OCI-LY7 (cell line): ENCODE results near the gene NDRG2. TPM values are rescaled to one million over a fixed set of nuclear protein-coding genes. Genes with fewer than 3 reads are reported as not detected.

ENCODE experiments used
- BruUV-seq: library from RNA; stranded (reverse); fragments of 400-500 nt; replicated peaks from 2 replicates; lab custom pipeline; 2021; lab: Mats Ljungman, UMichigan
- CTCF ChIA-PET: fragments of 300-600 bp; sonication (Branson Sonifier 250); formaldehyde crosslinking; loops from one replicate; lab custom pipeline; 2022; ENCODE audit warnings: antibody characterized with exemption; ENCODE audit not compliant: unreplicated experiment; lab: Charles Lee
- POLR2A ChIA-PET: fragments of 300-600 bp; sonication (Branson Sonifier 250); formaldehyde crosslinking; loops from one replicate; lab custom pipeline; 2022; ENCODE audit warnings: antibody characterized with exemption; lab: Charles Lee
- DNase-seq: peaks from one replicate; pipeline ENCODE4 v3.0.0-alpha.2; 2015; ENCODE audit warnings: low spot score
- H2AFZ ChIP-seq: fragments of 200-600 bp; sonication (generic), shearing (Covaris generic); 2 replicates; pipeline ENCODE4 v1.6.1; 2014; ENCODE audit warnings: mild to moderate bottlenecking, antibody characterized with exemption, low read length, moderate library complexity
- H3K27ac ChIP-seq: fragments of 200-600 bp; sonication (generic); 2 replicates; pipeline ENCODE4 v1.5.1; 2014; ENCODE audit warnings: mixed run types, low read depth, mild to moderate bottlenecking, moderate library complexity, low read length, inconsistent platforms; ENCODE audit not compliant: poor library complexity, severe bottlenecking
- H3K36me3 ChIP-seq: fragments of 200-600 bp; sonication (generic); 2 replicates; pipeline ENCODE4 v1.6.1; 2014; ENCODE audit warnings: mild to moderate bottlenecking, antibody characterized with exemption, low read length, moderate library complexity, mixed read lengths; ENCODE audit not compliant: insufficient read depth
- H3K4me1 ChIP-seq: fragments of 200-600 bp; sonication (generic); 2 replicates; pipeline ENCODE4 v1.5.1; 2014; ENCODE audit warnings: mild to moderate bottlenecking, low read length; ENCODE audit not compliant: insufficient read depth, poor library complexity, severe bottlenecking
- H3K4me2 ChIP-seq: fragments of 200-600 bp; sonication (generic); 2 replicates; pipeline ENCODE4 v1.6.1; 2014; ENCODE audit warnings: mild to moderate bottlenecking, low read length
- H3K4me3 ChIP-seq: fragments of 200-600 bp; sonication (generic); 2 replicates; pipeline ENCODE4 v1.5.1; 2014; ENCODE audit warnings: mild to moderate bottlenecking, low read depth, low read length; ENCODE audit not compliant: poor library complexity, severe bottlenecking
- H3K79me2 ChIP-seq: fragments of 200-600 bp; sonication (generic); 2 replicates; pipeline ENCODE4 v1.6.1; 2016; ENCODE audit warnings: low read depth, mild to moderate bottlenecking, low read length, moderate library complexity, mixed read lengths; ENCODE audit not compliant: insufficient read depth
- H3K9me2 ChIP-seq: fragments of 200-600 bp; sonication (generic); 2 replicates; pipeline ENCODE4 v1.6.1; 2016; ENCODE audit warnings: mild to moderate bottlenecking, low read length, mixed read lengths; ENCODE audit not compliant: insufficient read depth
- H3K9me3 ChIP-seq: fragments of 200-600 bp; sonication (generic); 2 replicates; pipeline ENCODE4 v1.6.1; 2014; ENCODE audit warnings: mild to moderate bottlenecking, mixed run types, low read length, mixed read lengths
- H4K20me1 ChIP-seq: fragments of 200-600 bp; sonication (generic); 2 replicates; pipeline ENCODE4 v1.6.1; 2014; ENCODE audit warnings: mild to moderate bottlenecking, antibody characterized with exemption, low read length, moderate library complexity, mixed read lengths; ENCODE audit not compliant: insufficient read depth
- EZH2phosphoT487 ChIP-seq: fragments of 200-600 bp; sonication (generic); IDR thresholded peaks from 2 replicates; pipeline ENCODE4 v1.6.1; 2018; ENCODE audit warnings: low read depth, borderline replicate concordance, mild to moderate bottlenecking, mixed run types, antibody characterized with exemption, low read length, moderate library complexity, mixed read lengths
- intact Hi-C: fragments of 100-400 bp; cut with micrococcal nuclease; formaldehyde crosslinking; loops from one replicate; pipeline ENCODE4 v1.10.0; 2022; ENCODE audit not compliant: unreplicated experiment
- total RNA-seq, 2 experiments: library from RNA; depleted of rRNA in 1 of 2; stranded (reverse); fragments of >200 nt in 1 of 2; shearing (Covaris generic) in 1 of 2; gene quantifications; 2 replicates each; pipeline ENCODE4 v1.2.3, GENCODE V29; 2014 to 2022
- TF ChIP-seq, protein P1 (sequence below): fragments of 200-600 bp; sonication (generic); conservative IDR thresholded peaks from 2 replicates; pipeline ENCODE4 v1.5.1; 2014; ENCODE audit warnings: mild to moderate bottlenecking, antibody characterized with exemption, low read length, moderate library complexity, mixed read lengths

NDRG2 gene
- total RNA-seq, 2 experiments from 2014 or later = not detected

DNA sequence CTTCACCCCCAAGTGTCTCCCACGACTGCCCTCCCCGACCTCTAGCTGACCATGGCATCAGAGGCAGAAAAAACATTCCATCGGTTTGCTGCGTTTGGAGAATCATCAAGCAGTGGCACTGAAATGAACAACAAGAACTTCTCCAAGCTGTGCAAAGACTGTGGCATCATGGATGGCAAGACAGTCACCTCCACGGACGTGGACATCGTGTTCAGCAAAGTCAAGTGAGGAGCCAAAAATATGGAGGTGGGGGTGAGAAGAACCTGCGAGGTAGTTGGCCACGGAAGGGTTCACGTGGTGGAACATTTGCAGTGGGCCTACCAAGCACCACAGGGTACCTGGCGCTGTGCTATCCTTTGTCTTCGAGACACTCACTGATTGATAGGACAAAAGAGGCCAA is 5.7 kb upstream of the NDRG2 start:
- no TSS peak for BruUV-seq
- Histone ChIP-seq H3K4me3 (no peak overlapping the region), H3K27ac (no peak overlapping the region), H4K20me1 (no peaks in the 10 kb centered on the region), H3K36me3 (no peaks in the 10 kb centered on the region), H3K4me2 (no peak overlapping the region), H3K4me1 (no peaks in the 10 kb centered on the region), H3K9me3 (no peaks in the 10 kb centered on the region), H3K79me2 (no peaks in the 10 kb centered on the region), H3K9me2 (no peaks in the 10 kb centered on the region), H2AFZ (no peak overlapping the region)
- ChIA-PET POLR2A (no interaction called here), CTCF (no interaction called here)
- TF ChIP-seq, protein P1, sequence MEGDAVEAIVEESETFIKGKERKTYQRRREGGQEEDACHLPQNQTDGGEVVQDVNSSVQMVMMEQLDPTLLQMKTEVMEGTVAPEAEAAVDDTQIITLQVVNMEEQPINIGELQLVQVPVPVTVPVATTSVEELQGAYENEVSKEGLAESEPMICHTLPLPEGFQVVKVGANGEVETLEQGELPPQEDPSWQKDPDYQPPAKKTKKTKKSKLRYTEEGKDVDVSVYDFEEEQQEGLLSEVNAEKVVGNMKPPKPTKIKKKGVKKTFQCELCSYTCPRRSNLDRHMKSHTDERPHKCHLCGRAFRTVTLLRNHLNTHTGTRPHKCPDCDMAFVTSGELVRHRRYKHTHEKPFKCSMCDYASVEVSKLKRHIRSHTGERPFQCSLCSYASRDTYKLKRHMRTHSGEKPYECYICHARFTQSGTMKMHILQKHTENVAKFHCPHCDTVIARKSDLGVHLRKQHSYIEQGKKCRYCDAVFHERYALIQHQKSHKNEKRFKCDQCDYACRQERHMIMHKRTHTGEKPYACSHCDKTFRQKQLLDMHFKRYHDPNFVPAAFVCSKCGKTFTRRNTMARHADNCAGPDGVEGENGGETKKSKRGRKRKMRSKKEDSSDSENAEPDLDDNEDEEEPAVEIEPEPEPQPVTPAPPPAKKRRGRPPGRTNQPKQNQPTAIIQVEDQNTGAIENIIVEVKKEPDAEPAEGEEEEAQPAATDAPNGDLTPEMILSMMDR = no peak
- TF ChIP-seq EZH2phosphoT487 = no peak
- intact Hi-C loops = no loop called here
- no peak for DNase-seq

DNA sequence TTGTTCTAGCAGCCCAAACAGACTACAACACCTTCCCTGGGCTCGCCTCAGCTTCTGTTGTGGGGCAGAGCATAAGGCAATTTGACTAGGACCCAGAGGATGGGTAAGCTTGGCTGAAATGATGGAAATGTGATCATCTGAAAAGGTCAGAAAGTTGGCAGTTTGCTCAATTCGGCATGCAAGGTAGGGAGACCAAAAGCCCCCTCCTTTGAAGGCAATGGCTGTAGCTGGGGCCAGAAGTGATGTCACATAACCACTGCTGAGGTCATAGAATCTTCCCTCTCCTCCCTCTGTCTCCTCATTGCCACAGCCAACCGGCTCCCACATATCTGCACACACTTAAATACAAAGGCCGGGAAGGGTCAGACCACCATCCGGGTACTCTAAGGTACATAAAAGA is 5.1 kb upstream of the NDRG2 start, which contains the start of gene TPPP2:
TSS of gene TPPP2 (plus strand) at position 301 of the 400 bp plus-strand sequence. CDS start 365 bp downstream, outside the sequence.
- DNase-seq = no peak
- no peak within 1 kb of the TSS for H3K4me2 ChIP-seq
- no peaks in the 10 kb centered on the region for H3K4me1 ChIP-seq
- H3K27ac ChIP-seq = no peak within 1 kb of the TSS
- H3K79me2 ChIP-seq = no peaks in the 10 kb centered on the region
- intact Hi-C loops = no loop called here
- no peak within 1 kb of the TSS for H3K4me3 ChIP-seq
- H4K20me1 ChIP-seq = no peaks in the 10 kb centered on the region
- no TSS peak for BruUV-seq
- H3K36me3 ChIP-seq = no peaks in the 10 kb centered on the region
- TF ChIP-seq EZH2phosphoT487 = no peak
- TF ChIP-seq, protein P1 = no peak
- POLR2A ChIA-PET = no interaction called here
- H3K9me2 ChIP-seq = no peaks in the 10 kb centered on the region
- CTCF ChIA-PET = interaction anchor here (0.6 kb wide), 1 partner anchor 1392 kb away, joined by 3 read pairs; no protein-coding TSS in a partner anchor
- no peaks in the 10 kb centered on the region for H3K9me3 ChIP-seq
- no peak within 1 kb of the TSS for H2AFZ ChIP-seq

DNA sequence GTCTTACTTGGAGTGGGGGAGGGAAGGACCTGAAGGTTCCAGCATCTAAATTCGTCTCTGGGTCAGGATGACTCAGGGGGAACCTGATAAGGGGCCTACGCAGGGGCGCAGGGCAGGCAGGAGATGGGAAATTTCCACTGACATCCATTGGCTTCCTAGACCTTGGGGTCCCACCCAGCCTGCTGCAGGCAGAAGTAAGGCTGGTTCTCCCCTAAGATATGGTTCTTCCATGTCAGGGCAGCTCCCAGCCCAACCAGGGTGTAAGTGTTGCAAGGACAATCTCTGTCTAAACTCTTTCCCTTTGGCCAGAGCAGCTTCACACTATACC is 2.1 kb upstream of the NDRG2 start:
- Histone ChIP-seq H3K4me2 (no peak overlapping the region), H3K9me2 (no peaks in the 10 kb centered on the region), H2AFZ (no peak overlapping the region), H3K9me3 (no peaks in the 10 kb centered on the region), H3K4me3 (no peak overlapping the region), H3K79me2 (no peaks in the 10 kb centered on the region), H4K20me1 (no peaks in the 10 kb centered on the region), H3K36me3 (no peaks in the 10 kb centered on the region), H3K4me1 (no peaks in the 10 kb centered on the region), H3K27ac (no peak overlapping the region)
- no peak for DNase-seq
- BruUV-seq = no TSS peak
- POLR2A ChIA-PET = no interaction called here
- CTCF ChIA-PET = no interaction called here
- intact Hi-C loops = no loop called here
- no peak for TF ChIP-seq EZH2phosphoT487
- TF ChIP-seq, protein P1 = no peak
